Epithelial cell of proximal tubule (primary cell): ENCODE data around the gene CTSL. TPM values are rescaled to one million over a fixed set of nuclear protein-coding genes. Genes with fewer than 3 reads are reported as not detected.

Experiments used
- DNase-seq: peaks from one replicate; pipeline ENCODE4 v3.0.0-alpha.2; 2011; ENCODE audit warnings: low read depth
- H3K4me3 ChIP-seq: 2 replicates; pipeline ENCODE4 v1.5.1; 2011; ENCODE audit warnings: low read depth, mild to moderate bottlenecking, low read length
- total RNA-seq: library from RNA; depleted of rRNA; stranded (reverse); fragments of >200 nt; gene quantifications from 2 replicates; pipeline ENCODE4 v1.2.3, GENCODE V29; 2015
- TF ChIP-seq, protein P1 (sequence below): conservative IDR thresholded peaks from 2 replicates; pipeline ENCODE4 v1.5.1; 2012; ENCODE audit warnings: low read depth, mild to moderate bottlenecking, low read length

The CTSL gene
- total RNA-seq, 1 donor from 2014 or later: 80.9 TPM

DNA sequence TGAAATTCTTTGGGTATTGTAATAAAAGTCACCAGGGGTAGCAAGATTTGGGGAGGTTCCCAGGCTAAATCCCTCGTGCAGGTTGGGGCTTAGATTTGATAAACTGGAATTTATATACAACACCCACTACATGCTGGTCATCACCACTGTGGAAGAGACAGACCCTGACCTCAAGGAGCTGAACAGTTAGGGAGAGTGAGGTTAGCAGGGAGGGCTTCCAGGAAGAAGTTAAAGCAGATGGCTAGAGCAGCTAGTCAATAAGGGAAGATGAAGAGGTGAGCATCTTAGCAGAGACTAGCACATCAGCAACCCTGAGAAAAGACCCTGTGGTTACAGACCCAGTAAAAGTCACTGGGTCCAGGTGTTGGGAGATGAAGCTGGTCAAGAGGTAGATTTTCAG lies 6.4 kb downstream of the CTSL start:
- H3K4me3 ChIP-seq: no peak overlapping the region
- no peak for DNase-seq
- TF ChIP-seq, protein P1, sequence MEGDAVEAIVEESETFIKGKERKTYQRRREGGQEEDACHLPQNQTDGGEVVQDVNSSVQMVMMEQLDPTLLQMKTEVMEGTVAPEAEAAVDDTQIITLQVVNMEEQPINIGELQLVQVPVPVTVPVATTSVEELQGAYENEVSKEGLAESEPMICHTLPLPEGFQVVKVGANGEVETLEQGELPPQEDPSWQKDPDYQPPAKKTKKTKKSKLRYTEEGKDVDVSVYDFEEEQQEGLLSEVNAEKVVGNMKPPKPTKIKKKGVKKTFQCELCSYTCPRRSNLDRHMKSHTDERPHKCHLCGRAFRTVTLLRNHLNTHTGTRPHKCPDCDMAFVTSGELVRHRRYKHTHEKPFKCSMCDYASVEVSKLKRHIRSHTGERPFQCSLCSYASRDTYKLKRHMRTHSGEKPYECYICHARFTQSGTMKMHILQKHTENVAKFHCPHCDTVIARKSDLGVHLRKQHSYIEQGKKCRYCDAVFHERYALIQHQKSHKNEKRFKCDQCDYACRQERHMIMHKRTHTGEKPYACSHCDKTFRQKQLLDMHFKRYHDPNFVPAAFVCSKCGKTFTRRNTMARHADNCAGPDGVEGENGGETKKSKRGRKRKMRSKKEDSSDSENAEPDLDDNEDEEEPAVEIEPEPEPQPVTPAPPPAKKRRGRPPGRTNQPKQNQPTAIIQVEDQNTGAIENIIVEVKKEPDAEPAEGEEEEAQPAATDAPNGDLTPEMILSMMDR: no peak

- H3K4me3 ChIP-seq: no peak overlapping the region
- TF ChIP-seq, protein P1: no peak
- no peak for DNase-seq
Measured at GRCh38 chr9:87732756-87733155, 6.8 kb downstream of the CTSL start.

DNA sequence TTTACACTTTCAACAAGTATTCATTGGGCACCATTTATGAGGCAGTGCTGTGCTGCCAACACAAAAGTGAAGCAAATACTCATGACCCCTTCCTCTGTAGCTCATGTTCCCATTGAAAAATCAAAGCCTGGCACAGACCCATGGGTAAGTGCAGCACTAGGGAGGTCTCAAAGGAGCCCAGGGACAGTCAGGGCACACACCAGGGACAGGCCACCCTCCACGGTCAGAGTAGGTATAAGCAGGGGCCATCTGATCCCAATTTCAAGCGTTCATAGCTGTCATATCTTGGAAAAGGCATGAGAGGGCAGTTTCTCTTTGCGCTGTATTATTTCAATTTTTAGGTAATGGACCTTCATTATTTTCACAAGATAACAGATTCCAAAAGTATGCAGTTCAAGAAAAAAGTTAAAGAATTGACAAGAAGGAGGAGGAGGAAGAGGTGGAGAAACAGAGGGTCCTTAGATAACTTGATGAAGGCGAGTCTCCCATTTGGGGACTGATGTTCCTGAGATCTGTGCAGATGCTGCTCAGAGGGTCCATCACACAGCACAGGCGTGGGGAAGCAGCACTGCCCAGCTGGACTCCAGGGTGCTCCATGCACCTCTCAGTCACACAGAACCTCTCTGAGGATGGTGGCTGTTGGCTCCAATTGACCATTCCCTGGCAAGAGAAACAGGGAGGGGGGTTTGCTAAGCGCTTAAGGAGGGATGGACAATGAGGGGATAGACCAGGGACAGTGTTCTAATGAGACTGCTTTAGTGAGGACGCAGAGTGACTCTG lies 7.5 kb downstream of the CTSL start:
- TF ChIP-seq, protein P1: no peak
- H3K4me3 ChIP-seq: no peak overlapping the region
- DNase-seq: no peak

DNA sequence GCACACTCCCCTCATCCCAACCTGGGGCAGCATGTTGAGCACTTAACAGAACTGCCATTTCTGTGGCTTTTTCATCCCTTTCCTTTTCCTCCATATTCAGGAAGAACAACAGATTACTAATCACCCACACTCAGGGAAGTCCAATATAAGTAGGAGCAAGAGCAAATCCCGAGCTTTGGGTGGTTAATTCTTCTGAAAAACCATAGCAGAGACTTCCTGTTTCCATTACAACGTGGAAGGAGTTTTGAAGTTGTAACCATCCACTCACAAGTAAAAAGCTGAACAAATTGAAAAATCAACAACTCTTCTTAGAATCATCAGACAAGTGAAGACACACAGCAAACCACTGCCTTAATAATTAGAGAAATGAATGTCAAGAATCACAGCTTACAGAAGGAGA lies 8.2 kb downstream of the CTSL start:
- no peak for DNase-seq
- no peak overlapping the region for H3K4me3 ChIP-seq
- TF ChIP-seq, protein P1: no peak

- no peak overlapping the region for H3K4me3 ChIP-seq
- DNase-seq: no peak
- TF ChIP-seq, protein P1: no peak
Measured at GRCh38 chr9:87739546-87739945, 13.6 kb downstream of the CTSL start.

- TF ChIP-seq, protein P1: no peak
- no peak overlapping the region for H3K4me3 ChIP-seq
- no peak for DNase-seq
Measured at GRCh38 chr9:87740209-87740608, 14.3 kb downstream of the CTSL start.

GRCh38 chr9:87741326-87741725 lies 15.4 kb downstream of the CTSL start:
- DNase-seq: no peak
- no peak overlapping the region for H3K4me3 ChIP-seq
- TF ChIP-seq, protein P1: no peak
